HG03439 (cell line): Measurements from ENCODE around the gene ZNF264.
"Not testable (repeated sequence)": the region's sequence is repeated elsewhere in the genome, so short reads cannot be mapped to it uniquely, and the experiment has no call there.

Experiments used
- ATAC-seq: cut with Tn5 transposase; IDR thresholded peaks from one replicate; pipeline ENCODE4 v1.9.1; 2021; ENCODE audit warnings: mild to moderate bottlenecking, moderate library complexity; ENCODE audit not compliant: unreplicated experiment

Gene ZNF264

GRCh38 chr19:57191141-57192076 lies at the start of gene ZNF264:
Gene ZNF264, plus strand, starts transcription at chr19:57191500. Its CDS starts 414 bp downstream, at chr19:57191914.
- peak; percentile 94 for ATAC-seq

DNA sequence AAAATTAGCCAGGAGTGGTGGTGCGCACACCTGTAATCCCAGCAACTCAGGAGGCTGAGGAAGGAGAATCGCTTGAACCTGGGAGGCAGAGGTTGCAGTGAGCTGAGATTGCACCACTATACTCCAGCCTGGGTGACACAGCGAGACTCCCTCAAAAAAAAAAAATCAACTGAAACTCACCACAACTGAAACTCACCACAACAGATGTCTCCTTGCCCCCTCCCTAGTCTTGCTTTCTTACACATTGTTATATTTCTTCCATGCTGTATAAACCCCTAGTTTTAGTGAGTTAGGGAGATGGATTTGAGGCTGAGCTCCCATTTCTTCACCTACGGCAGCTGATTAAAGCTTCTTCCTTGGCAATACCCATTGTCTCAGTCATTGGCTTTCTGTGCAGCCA lies 49.6 kb upstream of the ZNF264 start:
- no peak for ATAC-seq

GRCh38 chr19:57152921-57153320 lies 38.4 kb upstream of the ZNF264 start:
- ATAC-seq = no peak

- no peak for ATAC-seq
Measured at GRCh38 chr19:57161985-57162539, 29.2 kb upstream of the ZNF264 start.

- no peak for ATAC-seq
Measured at GRCh38 chr19:57165846-57166245, 25.5 kb upstream of the ZNF264 start.

GRCh38 chr19:57167385-57167784 lies 23.9 kb upstream of the ZNF264 start, which contains the start of gene DUXA:
Gene DUXA, minus strand, starts transcription at chr19:57167485. Its CDS starts 42 bp downstream, at chr19:57167443.
- ATAC-seq = no peak

- no peak for ATAC-seq
Measured at GRCh38 chr19:57171551-57172081, 19.7 kb upstream of the ZNF264 start.

DNA sequence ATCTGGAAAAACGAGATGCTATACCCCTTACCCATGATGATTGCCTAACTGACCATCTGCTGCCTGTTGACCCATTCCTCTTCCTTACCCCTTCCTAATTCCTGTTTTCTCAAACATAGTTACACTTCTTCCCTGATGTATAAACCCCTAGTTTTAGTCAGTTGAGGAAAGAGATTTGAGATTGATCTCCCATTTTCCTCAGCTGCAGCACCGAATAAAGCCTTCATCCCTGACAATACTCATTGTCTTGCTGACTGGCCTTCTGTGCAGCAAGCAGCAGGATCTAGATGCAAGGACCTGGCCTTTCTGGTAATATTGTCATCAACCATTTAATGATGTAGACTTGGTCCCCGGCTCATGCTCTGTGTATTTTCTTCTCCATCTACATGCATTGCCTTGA lies 999 bp upstream of the ZNF264 start:
- ATAC-seq = no peak

GRCh38 chr19:57192077-57192420 lies 749 bp downstream of the ZNF264 start:
- ATAC-seq = no peak

GRCh38 chr19:57192993-57193392 lies 1.7 kb downstream of the ZNF264 start:
- ATAC-seq = no peak

- not testable (repeated sequence) for ATAC-seq
Measured at GRCh38 chr19:57197874-57198273, 6.6 kb downstream of the ZNF264 start.

- ATAC-seq = no peak
Measured at GRCh38 chr19:57202160-57202559, 10.9 kb downstream of the ZNF264 start.

DNA sequence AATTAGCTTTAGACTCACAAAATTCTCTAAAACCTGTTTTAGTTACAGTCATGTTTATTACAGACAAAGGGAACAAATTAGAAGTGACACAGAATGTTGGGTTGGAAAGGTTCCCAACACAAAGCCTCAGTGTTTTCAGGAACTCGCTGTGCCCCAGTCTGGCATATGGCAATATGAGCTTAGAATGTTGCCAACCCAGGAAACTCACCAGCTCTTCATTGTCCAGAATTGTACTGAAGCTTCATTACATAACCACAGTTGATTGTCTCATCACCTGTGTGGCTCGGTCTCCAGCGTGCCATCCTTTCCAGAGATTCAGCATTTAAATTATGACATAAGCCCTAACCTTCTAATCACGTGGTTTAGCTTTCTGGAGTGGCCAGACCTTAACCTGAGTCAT lies 19.1 kb downstream of the ZNF264 start:
- no peak for ATAC-seq

GRCh38 chr19:57212109-57212508 lies 20.8 kb downstream of the ZNF264 start:
- ATAC-seq = no peak

DNA sequence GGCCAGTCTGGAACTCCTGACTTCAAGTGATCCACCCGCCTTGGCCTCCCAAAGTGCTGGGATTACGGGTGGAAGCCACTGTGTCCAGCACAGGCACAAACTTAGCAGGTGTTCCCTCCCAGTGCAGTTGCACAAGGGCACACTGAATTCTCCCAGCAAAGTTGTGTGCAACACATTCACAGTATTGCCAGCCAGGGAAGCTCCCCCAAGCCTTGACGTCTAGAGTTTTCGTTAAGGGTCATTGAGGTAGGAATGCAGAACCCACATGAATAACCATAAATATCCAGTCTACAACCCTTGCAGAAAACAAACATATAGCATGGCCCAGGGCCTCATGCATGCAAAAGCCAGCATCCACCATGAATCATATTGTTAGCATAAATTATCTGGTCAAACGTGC lies 36.2 kb downstream of the ZNF264 start:
- no peak for ATAC-seq

- no peak for ATAC-seq
Measured at GRCh38 chr19:57231686-57232085, 40.4 kb downstream of the ZNF264 start.

DNA sequence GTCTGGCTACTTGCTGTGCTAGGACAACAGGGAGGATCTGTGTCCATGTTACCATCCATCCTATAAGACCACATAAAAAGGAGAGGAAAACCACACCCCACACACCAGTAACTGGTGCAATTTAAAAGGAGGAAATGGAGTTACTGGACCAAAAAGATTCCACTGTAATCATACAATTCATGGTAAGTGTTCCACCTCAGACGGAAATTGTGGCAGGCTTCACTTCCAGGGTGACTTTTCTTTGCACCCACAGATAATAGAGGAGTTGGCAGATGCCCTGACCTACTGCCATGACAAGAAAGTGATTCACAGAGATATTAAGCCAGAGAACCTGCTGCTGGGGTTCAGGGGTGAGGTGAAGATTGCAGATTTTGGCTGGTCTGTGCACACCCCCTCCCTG lies 41.9 kb downstream of the ZNF264 start:
- ATAC-seq = no peak

GRCh38 chr19:57239982-57240310 lies 48.6 kb downstream of the ZNF264 start:
- peak; percentile 33 for ATAC-seq

DNA sequence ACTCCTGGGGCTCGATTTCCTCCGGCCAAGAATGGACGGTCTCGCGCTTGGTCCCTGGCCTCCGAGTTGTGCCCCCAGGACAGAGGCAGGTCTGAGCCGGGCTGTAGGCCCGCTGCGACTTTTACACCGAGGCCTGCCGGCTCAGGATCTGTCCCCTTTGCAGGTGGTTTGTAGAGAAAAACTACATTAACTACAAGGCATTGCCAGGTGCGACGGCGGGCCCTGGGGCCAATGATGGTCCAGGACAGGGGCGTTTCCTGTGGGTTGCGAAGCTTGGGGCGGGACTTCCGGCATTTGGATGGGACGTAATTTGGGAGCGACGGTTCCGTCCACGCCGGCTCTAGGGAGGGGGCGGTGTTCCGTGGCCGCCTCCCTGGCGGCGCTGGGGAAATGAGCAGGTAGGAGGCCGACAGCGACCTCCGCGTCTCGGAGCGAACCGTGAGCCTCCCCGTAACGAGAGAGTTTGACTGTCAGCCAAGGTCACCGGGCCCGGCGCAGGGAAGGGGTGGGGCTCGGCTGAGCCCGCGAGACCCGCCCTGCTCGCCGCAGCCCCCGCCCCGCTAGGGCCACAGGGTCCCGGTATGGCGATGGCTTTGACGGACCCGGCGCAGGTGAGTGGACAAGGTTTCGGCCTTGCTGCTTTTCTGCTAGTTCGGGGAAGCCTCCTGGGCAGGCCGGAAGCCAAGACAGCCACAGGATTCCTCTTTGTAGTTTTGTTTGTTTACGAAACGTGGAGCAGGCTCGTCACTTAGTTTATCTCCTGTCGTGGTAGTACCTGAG lies 49.2 kb downstream of the ZNF264 start, which contains the start of gene ZNF805:
Gene ZNF805, plus strand, starts transcription at position 322 of the 780 bp plus-strand sequence. Its CDS starts 260 bp downstream, at position 582.
- peak; percentile 95 for ATAC-seq

- ATAC-seq = no peak
Measured at GRCh38 chr19:57241176-57241575, 49.9 kb downstream of the ZNF264 start.

DNA sequence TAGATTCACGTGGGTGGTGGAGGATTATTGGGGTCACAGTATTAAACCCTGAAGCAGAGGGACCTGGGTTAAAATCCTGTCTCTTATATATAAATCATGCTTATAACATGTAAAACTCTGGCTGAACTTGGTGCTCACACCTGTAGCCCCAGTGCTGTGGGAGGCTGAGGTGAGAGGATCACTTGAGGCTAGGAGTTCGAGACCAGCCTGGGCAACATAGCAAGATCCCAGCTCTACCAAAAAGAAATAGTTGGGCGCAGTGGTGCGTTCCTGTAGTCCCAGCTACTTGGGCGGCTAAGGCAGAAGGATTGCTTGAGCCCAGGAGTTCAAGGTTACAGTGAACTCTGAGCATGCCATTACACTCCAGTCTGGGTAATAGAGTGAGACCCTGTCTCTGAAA lies 51.5 kb downstream of the ZNF264 start:
- ATAC-seq = no peak
